H1 (cell line): ENCODE measurements around the gene TMEM176B. TPM values are rescaled to one million over a fixed set of nuclear protein-coding genes. Genes with fewer than 3 reads are reported as not detected.

ENCODE experiments used
- CTCF ChIA-PET: fragments of 300-600 bp; sonication (Branson Sonifier 250); formaldehyde crosslinking; loops from one replicate; lab custom pipeline; 2021; ENCODE audit not compliant: partially characterized antibody; lab: Charles Lee
- POLR2A ChIA-PET: fragments of 300-600 bp; sonication (Branson Sonifier 250); formaldehyde crosslinking; loops from one replicate; lab custom pipeline; 2021; ENCODE audit warnings: inconsistent platforms; ENCODE audit not compliant: partially characterized antibody; lab: Charles Lee
- DNase-seq, 2 experiments: peaks; one replicate each; pipeline versions ENCODE4 v3.0.0 to v3.0.0-alpha.2; 2010 to 2022; ENCODE audit warnings: low spot score in 2 of 2, low read depth in 1 of 2, mixed read lengths in 1 of 2
- FAIRE-seq: peaks from 2 replicates; lab custom pipeline; 2011; peaks lifted over from hg19 to GRCh38; lab: Jason Lieb, UNC
- H2AFZ ChIP-seq: 2 replicates; pipeline ENCODE4 v1.8.1; 2012; ENCODE audit warnings: low read length, inconsistent platforms
- H2AK5ac ChIP-seq: 2 replicates; pipeline ENCODE4 v1.6.1; 2013; ENCODE audit warnings: low read depth, low read length
- H2BK120ac ChIP-seq: replicated peaks from 2 replicates; pipeline ENCODE3; 2013; ENCODE audit warnings: low read depth, low read length, inconsistent platforms
- H2BK12ac ChIP-seq: 2 replicates; pipeline ENCODE4 v1.6.1; 2013; ENCODE audit warnings: low read depth, low read length
- H2BK15ac ChIP-seq: 2 replicates; pipeline ENCODE4 v1.6.1; 2013; ENCODE audit warnings: low read length
- H2BK20ac ChIP-seq: 2 replicates; pipeline ENCODE4 v1.6.1; 2013; ENCODE audit warnings: low read length
- H2BK5ac ChIP-seq: 2 replicates; pipeline ENCODE4 v1.6.1; 2013; ENCODE audit warnings: low read depth, low read length
- H3K14ac ChIP-seq: 2 replicates; pipeline ENCODE4 v1.6.1; 2013; ENCODE audit warnings: inconsistent platforms; ENCODE audit not compliant: insufficient read length
- H3K18ac ChIP-seq: 2 replicates; pipeline ENCODE4 v1.6.1; 2013; ENCODE audit warnings: low read length; ENCODE audit errors: extremely low read depth
- H3K23ac ChIP-seq: 2 replicates; pipeline ENCODE4 v1.6.1; 2013; ENCODE audit warnings: inconsistent platforms; ENCODE audit not compliant: insufficient read length
- H3K23me2 ChIP-seq: 2 replicates; pipeline ENCODE4 v1.6.1; 2013; ENCODE audit warnings: low read depth, low read length
- H3K27ac ChIP-seq: 2 replicates; pipeline ENCODE4 v1.6.1; 2011; ENCODE audit warnings: low read depth, low read length, inconsistent platforms
- H3K27me3 ChIP-seq, 4 experiments: replicated peaks in 1 of 4; 1 replicate in 1 of 4; 2 replicates in 3 of 4; pipeline versions ENCODE4 v1.6.1 to v1.8.1; 2011 to 2013; ENCODE audit warnings: low read length in 3 of 4, mild to moderate bottlenecking in 3 of 4, inconsistent platforms in 2 of 4, mixed read lengths in 2 of 4, moderate library complexity in 1 of 4; ENCODE audit not compliant: control insufficient read depth in 3 of 4, insufficient read depth in 3 of 4; ENCODE audit errors: extremely low read depth in 1 of 4
- H3K36me3 ChIP-seq, 4 experiments: 2 replicates each; pipeline versions ENCODE4 v1.6.1 to v1.8.1; 2011 to 2013; ENCODE audit warnings: mild to moderate bottlenecking in 4 of 4, low read length in 3 of 4, moderate library complexity in 2 of 4, control low read depth in 1 of 4, inconsistent platforms in 1 of 4; ENCODE audit not compliant: insufficient read depth in 4 of 4, control insufficient read depth in 2 of 4
- H3K4ac ChIP-seq: replicated peaks from 2 replicates; pipeline ENCODE3; 2013; ENCODE audit warnings: low read length, low read depth, mixed read lengths, inconsistent platforms; ENCODE audit not compliant: insufficient read length
- H3K4me1 ChIP-seq, 4 experiments: replicated peaks in 1 of 4; 1 replicate in 1 of 4; 2 replicates in 3 of 4; pipeline versions ENCODE4 v1.6.1 to v1.8.1; 2011 to 2013; ENCODE audit warnings: low read length in 3 of 4, inconsistent platforms in 2 of 4, mixed read lengths in 1 of 4; ENCODE audit not compliant: insufficient read depth in 4 of 4, control insufficient read depth in 3 of 4
- H3K4me2 ChIP-seq, 2 experiments: 2 replicates each; pipeline versions ENCODE4 v1.6.1 to v1.8.1; 2011 to 2013; ENCODE audit warnings: low read depth in 2 of 2, low read length in 2 of 2, control low read depth in 1 of 2, inconsistent platforms in 1 of 2, mild to moderate bottlenecking in 1 of 2; ENCODE audit not compliant: insufficient read depth in 1 of 2
- H3K4me3 ChIP-seq, 4 experiments: fragments of 200-600, 300-600 bp in 1 of 4; sonication (generic), shearing (Covaris generic), sonication (Bioruptor Twin) in 1 of 4; 2 replicates each; pipeline versions ENCODE4 v1.5.1 to v1.8.1; 2011 to 2016; ENCODE audit warnings: low read length in 4 of 4, low read depth in 3 of 4, control low read depth in 2 of 4, inconsistent platforms in 2 of 4, mild to moderate bottlenecking in 2 of 4, mixed read lengths in 1 of 4, moderate library complexity in 1 of 4; ENCODE audit not compliant: insufficient read depth in 2 of 4; ENCODE audit errors: extremely low read depth in 1 of 4
- H3K56ac ChIP-seq: replicated peaks from 2 replicates; pipeline ENCODE3; 2013; ENCODE audit warnings: low read depth, mild to moderate bottlenecking, mixed read lengths, low read length, inconsistent platforms; ENCODE audit not compliant: insufficient read length
- H3K79me1 ChIP-seq: 2 replicates; pipeline ENCODE4 v1.6.1; 2013; ENCODE audit warnings: low read depth, low read length, control low read depth
- H3K79me2 ChIP-seq, 2 experiments: 2 replicates each; pipeline versions ENCODE4 v1.6.1 to v1.8.1; 2012 to 2013; ENCODE audit warnings: low read length in 2 of 2, mild to moderate bottlenecking in 2 of 2, inconsistent platforms in 1 of 2; ENCODE audit not compliant: insufficient read depth in 2 of 2, control insufficient read depth in 1 of 2
- H3K9ac ChIP-seq, 4 experiments: replicated peaks in 1 of 4; 1 replicate in 1 of 4; 2 replicates in 3 of 4; pipeline versions ENCODE4 v1.6.1 to v1.8.1; 2011 to 2013; ENCODE audit warnings: low read depth in 3 of 4, low read length in 3 of 4, control low read depth in 2 of 4, mild to moderate bottlenecking in 2 of 4, moderate library complexity in 2 of 4, inconsistent platforms in 1 of 4; ENCODE audit errors: extremely low read depth in 1 of 4
- H3K9me3 ChIP-seq, 2 experiments: 2 replicates each; pipeline versions ENCODE4 v1.6.1 to v1.8.1; 2012 to 2013; ENCODE audit warnings: mild to moderate bottlenecking in 2 of 2, moderate library complexity in 2 of 2, control low read depth in 1 of 2, inconsistent platforms in 1 of 2, low read depth in 1 of 2, low read length in 1 of 2, mixed read lengths in 1 of 2; ENCODE audit not compliant: insufficient read depth in 2 of 2
- H4K20me1 ChIP-seq, 2 experiments: replicated peaks in 1 of 2; 2 replicates each; pipeline versions ENCODE3 to v1.8.1; 2011 to 2013; ENCODE audit warnings: inconsistent platforms in 2 of 2, low read length in 2 of 2, mild to moderate bottlenecking in 1 of 2; ENCODE audit not compliant: insufficient read depth in 2 of 2, control insufficient read depth in 1 of 2
- H4K5ac ChIP-seq: 2 replicates; pipeline ENCODE4 v1.6.1; 2013; ENCODE audit warnings: low read length, low read depth, mixed read lengths, inconsistent platforms; ENCODE audit not compliant: insufficient read length
- H4K8ac ChIP-seq: 2 replicates; pipeline ENCODE4 v1.8.0; 2013; ENCODE audit warnings: mild to moderate bottlenecking, moderate library complexity, low read length, inconsistent platforms; ENCODE audit not compliant: insufficient read depth; ENCODE audit errors: extremely low read depth
- H4K91ac ChIP-seq: replicated peaks from 2 replicates; pipeline ENCODE3; 2013; ENCODE audit warnings: low read length, mixed read lengths, inconsistent platforms; ENCODE audit not compliant: insufficient read length
- BACH1 ChIP-seq: IDR thresholded peaks from 2 replicates; pipeline ENCODE4 v1.6.1; 2012; ENCODE audit warnings: low read length, improper control_type of control experiment
- BRCA1 ChIP-seq: IDR thresholded peaks from 2 replicates; pipeline ENCODE4 v1.6.1; 2012; ENCODE audit warnings: low read depth, low read length, improper control_type of control experiment
- MAFK ChIP-seq: IDR thresholded peaks from 2 replicates; pipeline ENCODE4 v1.6.1; 2012; ENCODE audit warnings: low read depth, mild to moderate bottlenecking, improper control_type of control experiment, low read length
- NANOG ChIP-seq: IDR thresholded peaks from 2 replicates; pipeline ENCODE4 v1.6.1; 2011; ENCODE audit warnings: low read length, low read depth, mild to moderate bottlenecking, inconsistent platforms; ENCODE audit not compliant: insufficient read depth, poor library complexity, severe bottlenecking
- RAD21 ChIP-seq, 2 experiments: IDR thresholded peaks in 1 of 2; conservative IDR thresholded peaks in 1 of 2; 2 replicates each; pipeline ENCODE4 v1.6.1; 2011; ENCODE audit warnings: low read depth in 2 of 2, low read length in 2 of 2, improper control_type of control experiment in 1 of 2, inconsistent platforms in 1 of 2, mild to moderate bottlenecking in 1 of 2, moderate library complexity in 1 of 2
- SIX5 ChIP-seq: IDR thresholded peaks from 2 replicates; pipeline ENCODE4 v1.6.1; 2011; ENCODE audit warnings: mild to moderate bottlenecking, low read depth, low read length
- SP4 ChIP-seq: IDR thresholded peaks from 2 replicates; pipeline ENCODE4 v1.6.1; 2012; ENCODE audit warnings: low read length, inconsistent platforms
- SRF ChIP-seq: IDR thresholded peaks from 2 replicates; pipeline ENCODE4 v1.6.1; 2011; ENCODE audit warnings: mild to moderate bottlenecking, low read depth, low read length, moderate library complexity
- TAF1 ChIP-seq: IDR thresholded peaks from 2 replicates; pipeline ENCODE4 v1.6.1; 2011; ENCODE audit warnings: mild to moderate bottlenecking, low read depth, low read length
- USF2 ChIP-seq: IDR thresholded peaks from 2 replicates; pipeline ENCODE4 v1.6.1; 2011; ENCODE audit warnings: low read length, improper control_type of control experiment
- polyA plus RNA-seq, 7 experiments: library from polyadenylated mRNA; depleted of rRNA in 3 of 7; stranded (reverse) in 5 of 7; unstranded in 2 of 7; fragments of >200 nt in 5 of 7; fragments of 200-250 nt in 2 of 7; gene quantifications; 1 replicate in 5 of 7; 2 replicates in 1 of 7; 4 replicates in 1 of 7; pipeline versions ENCODE4 v1.2.1 to v1.2.3, GENCODE V29; 2011 to 2013; ENCODE audit warnings: missing spikeins in 2 of 7, mixed read lengths in 2 of 7
- total RNA-seq: library from RNA; stranded (reverse); fragmentation: NEBNext Ultra II Directional; extraction: Animal tissue kit (Norgen Biotek cat#: 25700); gene quantifications from 2 replicates; pipeline ENCODE4 v1.2.1, GENCODE V29; 2021
- TF ChIP-seq, protein P1 (sequence below): IDR thresholded peaks from 2 replicates; pipeline ENCODE4 v1.6.1; 2011; ENCODE audit warnings: low read depth, mild to moderate bottlenecking, low read length; ENCODE audit not compliant: insufficient read depth
- TF ChIP-seq, protein P2 (sequence below): IDR thresholded peaks from 2 replicates; pipeline ENCODE4 v1.6.1; 2012; ENCODE audit warnings: inconsistent platforms

TMEM176B gene
- total and polyA plus RNA-seq, 2 of the 8 experiments (the other 6 are each of a cell fraction or from before 2014, with no cell fraction given), result 1.2 to 2.1 TPM

DNA sequence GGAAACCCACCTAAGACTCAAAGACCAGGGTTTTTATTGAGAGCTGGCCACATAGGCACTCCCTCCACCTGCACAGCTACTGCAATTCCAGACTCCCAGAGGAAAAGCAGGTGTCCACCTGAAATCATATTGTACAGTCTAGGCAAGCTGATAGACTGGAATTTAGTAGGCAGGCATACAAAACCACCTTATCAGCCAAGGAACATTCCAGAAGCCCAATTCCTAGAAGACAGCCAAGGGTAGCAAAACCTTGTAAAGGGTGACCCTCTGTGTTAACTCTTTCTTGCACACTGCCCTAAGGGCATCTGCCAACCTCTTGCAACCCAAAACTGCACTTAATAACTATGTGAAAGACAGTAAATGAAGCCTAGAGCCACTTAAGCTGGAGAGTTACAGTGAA, 5.7 kb upstream of the TMEM176B start:
- Histone ChIP-seq H2BK20ac (no peak overlapping the region), H3K9ac (no peak overlapping the region), H3K18ac (no peak overlapping the region), H3K36me3 (peaks cover 0 to under 1% (median 0%) of the 10 kb centered on the region in 4 experiments; a peak in 1 of 8 replicates), H3K79me2 (no peaks in the 10 kb centered on the region), H3K23ac (no peak overlapping the region), H3K4me3 (no peak overlapping the region), H2BK15ac (no peak overlapping the region), H3K14ac (no peak overlapping the region), H3K9me3 (peaks cover 0 to 15% of the 10 kb centered on the region in 2 experiments; a peak in 3 of 4 replicates), H2AFZ (no peak overlapping the region), H4K5ac (no peak overlapping the region), H4K20me1 (no peaks in the 10 kb centered on the region), H2BK120ac (no peak overlapping the region), H4K8ac (no peak overlapping the region), H2BK5ac (no peak overlapping the region), H3K4me1 (peaks cover 0 to 4% (median 0%) of the 10 kb centered on the region in 4 experiments; a peak in 3 of 7 replicates), H3K56ac (no peak overlapping the region), H3K4ac (no peak overlapping the region), H3K79me1 (no peaks in the 10 kb centered on the region), H2BK12ac (no peak overlapping the region), H4K91ac (no peak overlapping the region), H3K27me3 (peaks cover 17 to 23% (median 21%) of the 10 kb centered on the region in 4 experiments), H2AK5ac (no peak overlapping the region), H3K4me2 (no peak overlapping the region), H3K23me2 (peaks cover 5% of the 10 kb centered on the region; the same call in 1 of the 2 replicates), H3K27ac (no peak overlapping the region)
- no peak for FAIRE-seq
- DNase-seq, result no peak
- ChIA-PET CTCF (no interaction called here), POLR2A (no interaction called here)
- TF ChIP-seq USF2 (no peak), TAF1 (no peak), MAFK (no peak), BACH1 (no peak), SIX5 (no peak), SP4 (no peak), SRF (no peak), RAD21 (IDR thresholded peaks at IDR 0.05 in 1 of 2, conservative IDR thresholded peaks at IDR 0.05 in 1 of 2; ENCODE audit: low read depth in 2 of 2, low read length in 2 of 2) (no peak), NANOG (no peak), BRCA1 (no peak)
- TF ChIP-seq, protein P1, sequence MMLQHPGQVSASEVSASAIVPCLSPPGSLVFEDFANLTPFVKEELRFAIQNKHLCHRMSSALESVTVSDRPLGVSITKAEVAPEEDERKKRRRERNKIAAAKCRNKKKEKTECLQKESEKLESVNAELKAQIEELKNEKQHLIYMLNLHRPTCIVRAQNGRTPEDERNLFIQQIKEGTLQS, result no peak
- TF ChIP-seq, protein P2, sequence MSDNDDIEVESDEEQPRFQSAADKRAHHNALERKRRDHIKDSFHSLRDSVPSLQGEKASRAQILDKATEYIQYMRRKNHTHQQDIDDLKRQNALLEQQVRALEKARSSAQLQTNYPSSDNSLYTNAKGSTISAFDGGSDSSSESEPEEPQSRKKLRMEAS, result no peak
